Measurements from ENCODE around the gene TSPYL4. TPM values are rescaled to one million over a fixed set of nuclear protein-coding genes. Genes with fewer than 3 reads are reported as not detected.

The TSPYL4 gene
- total and polyA plus RNA-seq, 2 of the 8 experiments (the other 6 are each of a cell fraction or from before 2014, with no cell fraction given): 20.5 to 22.6 TPM

DNA sequence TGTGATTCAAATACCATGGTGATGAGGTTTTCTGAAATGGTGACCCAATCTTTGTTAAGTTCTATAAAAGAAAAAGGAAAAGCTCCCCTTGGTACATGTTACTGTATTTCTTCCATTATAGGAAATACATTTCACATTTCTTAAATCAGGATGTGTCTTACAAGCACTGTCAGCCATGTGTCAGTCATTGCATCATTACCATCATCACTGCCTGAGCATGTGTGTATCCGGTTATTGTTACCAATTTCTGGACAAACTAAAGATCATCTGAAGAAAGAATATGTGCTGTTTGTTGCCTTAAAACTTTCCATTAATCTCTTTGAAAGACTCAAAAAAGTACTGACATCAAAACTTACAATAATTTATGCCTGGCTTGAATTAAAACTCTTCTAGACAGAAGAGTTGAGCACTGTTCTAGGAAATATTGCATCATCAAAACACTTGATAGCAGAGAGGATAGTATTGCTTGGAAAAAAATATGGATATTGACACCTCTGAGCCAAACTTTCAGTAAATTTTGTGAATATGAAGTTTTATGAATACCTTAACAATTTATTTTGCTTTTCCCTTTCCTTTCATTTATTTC, 33.0 kb upstream of the TSPYL4 start:
- no peak overlapping the region for H2AFZ ChIP-seq (ENCODE audit: low read length)
- no peak overlapping the region for H4K91ac ChIP-seq (replicated peaks; ENCODE audit: insufficient read length, low read length)
- H3K4me1 ChIP-seq (replicated peaks in 1 of 4; ENCODE audit: control insufficient read depth in 3 of 4, insufficient read depth in 4 of 4, low read length in 3 of 4): peaks cover 0 to 2% (median 0%) of the 10 kb centered on the region in 4 experiments; a peak in 1 of 7 replicates
- H3K79me2 ChIP-seq (ENCODE audit: control insufficient read depth in 1 of 2, insufficient read depth in 2 of 2, low read length in 2 of 2): no peaks in the 10 kb centered on the region
- H3K56ac ChIP-seq (replicated peaks; ENCODE audit: insufficient read length, low read depth, low read length): no peak overlapping the region
- no peak overlapping the region for H4K8ac ChIP-seq (ENCODE audit: extremely low read depth, insufficient read depth, low read length)
- no peak overlapping the region for H2AK5ac ChIP-seq (ENCODE audit: low read depth, low read length)
- no peak overlapping the region for H2BK15ac ChIP-seq (ENCODE audit: low read length)
- H3K14ac ChIP-seq (ENCODE audit: insufficient read length): no peak overlapping the region
- CTCF ChIA-PET (ENCODE audit: partially characterized antibody): interaction anchor here (0.5 to 3.4 kb wide), 67 partner anchors 8 to 380 kb away, joined by 3 to 28 read pairs (median 6); partner anchors contain the start of genes CALHM4, CALHM5, CALHM6 and RWDD1
- no peak overlapping the region for H3K27ac ChIP-seq (ENCODE audit: low read depth, low read length)
- H3K18ac ChIP-seq (ENCODE audit: extremely low read depth, low read length): no peak overlapping the region
- H2BK12ac ChIP-seq (ENCODE audit: low read depth, low read length): no peak overlapping the region
- H2BK20ac ChIP-seq (ENCODE audit: low read length): no peak overlapping the region
- FAIRE-seq (no peak), DNase-seq (ENCODE audit: low read depth in 1 of 2, low spot score in 2 of 2) (no peak)
- no peaks in the 10 kb centered on the region for H3K9me3 ChIP-seq (ENCODE audit: insufficient read depth in 2 of 2, low read depth in 1 of 2, low read length in 1 of 2)
- no peak overlapping the region for H2BK120ac ChIP-seq (replicated peaks; ENCODE audit: low read depth, low read length)
- POLR2A ChIA-PET (ENCODE audit: partially characterized antibody): interaction anchor here (1.0 to 2.4 kb wide), 4 partner anchors 7 to 225 kb away, joined by 3 to 12 read pairs (median 3); partner anchors contain the start of genes CALHM5 and TSPYL1
- H3K4me3 ChIP-seq (ENCODE audit: extremely low read depth in 1 of 4, insufficient read depth in 2 of 4, low read depth in 3 of 4, low read length in 4 of 4): no peak overlapping the region
- no peak overlapping the region for H3K4ac ChIP-seq (replicated peaks; ENCODE audit: insufficient read length, low read depth, low read length)
- H3K36me3 ChIP-seq (ENCODE audit: control insufficient read depth in 2 of 4, insufficient read depth in 4 of 4, low read length in 3 of 4): no peaks in the 10 kb centered on the region
- WGBS, 2 experiments (ENCODE audit: extremely low coverage in 1 of 2, insufficient coverage in 1 of 2, insufficient read length in 1 of 2, insufficient replicate concordance in 2 of 2, low coverage in 1 of 2, low lambda C conversion rate in 2 of 2, missing lambda C conversion rate in 1 of 2): 64% methylated on average over 1 of the region's 1 CpG; no CpG with 5 or more reads in 1 of the 2 experiments
- no peak overlapping the region for H3K9ac ChIP-seq (replicated peaks in 1 of 4; ENCODE audit: extremely low read depth in 1 of 4, low read depth in 3 of 4, low read length in 3 of 4)
- H3K23ac ChIP-seq (ENCODE audit: insufficient read length): no peak overlapping the region
- no peaks in the 10 kb centered on the region for H3K79me1 ChIP-seq (ENCODE audit: low read depth, low read length)
- H4K5ac ChIP-seq (ENCODE audit: insufficient read length, low read depth, low read length): no peak overlapping the region
- no peaks in the 10 kb centered on the region for H4K20me1 ChIP-seq (replicated peaks in 1 of 2; ENCODE audit: control insufficient read depth in 1 of 2, insufficient read depth in 2 of 2, low read length in 2 of 2)
- no peak overlapping the region for H2BK5ac ChIP-seq (ENCODE audit: low read depth, low read length)
- H3K4me2 ChIP-seq (ENCODE audit: insufficient read depth in 1 of 2, low read depth in 2 of 2, low read length in 2 of 2): no peak overlapping the region
- H3K27me3 ChIP-seq (replicated peaks in 1 of 4; ENCODE audit: control insufficient read depth in 3 of 4, extremely low read depth in 1 of 4, insufficient read depth in 3 of 4, low read length in 3 of 4): no peaks in the 10 kb centered on the region
- H3K23me2 ChIP-seq (ENCODE audit: low read depth, low read length): no peaks in the 10 kb centered on the region
- TF ChIP-seq SAP30 (IDR thresholded peaks at IDR 0.05; ENCODE audit: insufficient read depth, insufficient replicate concordance, low read length): no peak
- TF ChIP-seq YY1 (IDR thresholded peaks at IDR 0.05; ENCODE audit: low read depth, low read length): no peak
- no peak for TF ChIP-seq RNF2 (IDR thresholded peaks at IDR 0.05; ENCODE audit: borderline replicate concordance, low read depth, low read length, missing control alignments, poor library complexity, severe bottlenecking)
- TF ChIP-seq SRF (IDR thresholded peaks at IDR 0.05; ENCODE audit: low read depth, low read length): no peak
- no peak for TF ChIP-seq CBX5 (IDR thresholded peaks at IDR 0.05; ENCODE audit: low read depth, low read length)
- no peak for TF ChIP-seq KDM1A (IDR thresholded peaks at IDR 0.05; ENCODE audit: borderline replicate concordance, low read length)
- TF ChIP-seq MAFK (IDR thresholded peaks at IDR 0.05; ENCODE audit: low read depth, low read length): no peak
- TF ChIP-seq, protein P1, sequence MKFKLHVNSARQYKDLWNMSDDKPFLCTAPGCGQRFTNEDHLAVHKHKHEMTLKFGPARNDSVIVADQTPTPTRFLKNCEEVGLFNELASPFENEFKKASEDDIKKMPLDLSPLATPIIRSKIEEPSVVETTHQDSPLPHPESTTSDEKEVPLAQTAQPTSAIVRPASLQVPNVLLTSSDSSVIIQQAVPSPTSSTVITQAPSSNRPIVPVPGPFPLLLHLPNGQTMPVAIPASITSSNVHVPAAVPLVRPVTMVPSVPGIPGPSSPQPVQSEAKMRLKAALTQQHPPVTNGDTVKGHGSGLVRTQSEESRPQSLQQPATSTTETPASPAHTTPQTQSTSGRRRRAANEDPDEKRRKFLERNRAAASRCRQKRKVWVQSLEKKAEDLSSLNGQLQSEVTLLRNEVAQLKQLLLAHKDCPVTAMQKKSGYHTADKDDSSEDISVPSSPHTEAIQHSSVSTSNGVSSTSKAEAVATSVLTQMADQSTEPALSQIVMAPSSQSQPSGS (IDR thresholded peaks at IDR 0.05; ENCODE audit: low read length): no peak
- no peak for TF ChIP-seq ZNF274 (IDR thresholded peaks at IDR 0.05; ENCODE audit: borderline replicate concordance, extremely low read depth, low read length)
- no peak for TF ChIP-seq KDM4A (IDR thresholded peaks at IDR 0.05; ENCODE audit: low read depth, low read length, severe bottlenecking)
